NCI-H526 (cell line): ENCODE results near the gene ABCA7.

Experiments used
- DNase-seq, 2 experiments: peaks; one replicate each; lab custom pipeline; 2025; lab: John Stamatoyannopoulos, UW

Gene ABCA7

GRCh38 chr19:1057176-1057855 lies 17.4 kb downstream of the ABCA7 start:
- peak in 1 of 2 experiments; percentile 36 for DNase-seq

- DNase-seq: no peak
These were observed 18.2 kb downstream of the ABCA7 start for GRCh38 chr19:1058112-1058511.

GRCh38 chr19:1060689-1061088 lies 20.8 kb downstream of the ABCA7 start:
- DNase-seq: no peak

GRCh38 chr19:1061987-1062386 lies 22.1 kb downstream of the ABCA7 start:
- DNase-seq: no peak

GRCh38 chr19:1062387-1063029 lies 22.6 kb downstream of the ABCA7 start:
- no peak for DNase-seq

GRCh38 chr19:1063030-1063908 lies 23.4 kb downstream of the ABCA7 start:
- no peak for DNase-seq

GRCh38 chr19:1063909-1064660 lies 24.2 kb downstream of the ABCA7 start:
- DNase-seq: peak in 1 of 2 experiments; percentile 58

GRCh38 chr19:1064661-1065605 lies 25.0 kb downstream of the ABCA7 start:
- peak in 1 of 2 experiments; percentile 51 for DNase-seq

- DNase-seq: no peak
These were observed 25.8 kb downstream of the ABCA7 start for GRCh38 chr19:1065606-1066109.

GRCh38 chr19:1066251-1066747 lies 26.4 kb downstream of the ABCA7 start:
- no peak for DNase-seq

GRCh38 chr19:1066748-1067340 lies 26.9 kb downstream of the ABCA7 start, which contains the start of gene ARHGAP45:
TSS of gene ARHGAP45 (plus strand) at chr19:1067167. CDS start at chr19:1067406, 239 bp downstream.
- no peak for DNase-seq

- no peak for DNase-seq
These were observed 27.5 kb downstream of the ABCA7 start for GRCh38 chr19:1067341-1067957.

GRCh38 chr19:1068009-1069001 lies 28.4 kb downstream of the ABCA7 start:
- DNase-seq: no peak

GRCh38 chr19:1069009-1069779 lies 29.3 kb downstream of the ABCA7 start:
- no peak for DNase-seq

- DNase-seq: no peak
These were observed 30.6 kb downstream of the ABCA7 start for GRCh38 chr19:1070576-1070930.

GRCh38 chr19:1070931-1071791 lies 31.3 kb downstream of the ABCA7 start:
- no peak for DNase-seq
